Myocyte (in vitro differentiated cells): ENCODE measurements around the gene IL9. TPM values are rescaled to one million over a fixed set of nuclear protein-coding genes. Genes with fewer than 3 reads are reported as not detected.
"Not testable (repeated sequence)": the region's sequence is repeated elsewhere in the genome, so short reads cannot be mapped to it uniquely, and the experiment has no call there.

ENCODE experiments used
- DNase-seq: peaks from one replicate; pipeline ENCODE4 v3.0.0-alpha.2; 2012; ENCODE audit warnings: low read depth
- total RNA-seq: library from RNA; depleted of rRNA; stranded (reverse); fragments of >200 nt; gene quantifications from 2 replicates; pipeline ENCODE4 v1.2.3, GENCODE V29; 2014

The IL9 gene
- total RNA-seq, 1 donor from 2014 or later = not detected

DNA sequence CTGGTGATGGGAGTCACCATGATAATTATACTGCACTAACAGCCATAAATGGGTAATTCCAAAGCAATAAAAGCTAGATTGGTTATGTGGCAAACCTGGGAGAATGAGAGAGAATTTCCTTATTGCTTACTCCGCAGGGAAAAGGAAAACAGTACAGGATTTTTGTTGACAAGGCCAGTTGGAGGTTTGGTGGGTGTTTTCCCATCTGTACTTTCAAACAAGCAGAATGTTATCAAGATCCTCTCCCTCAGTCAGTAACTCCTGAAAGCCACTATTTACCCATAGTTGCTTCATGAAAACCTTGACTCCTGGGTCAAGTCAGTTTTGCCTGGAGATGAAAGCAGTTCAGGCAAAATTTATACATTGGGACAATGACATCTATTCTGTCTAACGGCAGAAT is 26.4 kb downstream of the IL9 start:
- no peak for DNase-seq

DNA sequence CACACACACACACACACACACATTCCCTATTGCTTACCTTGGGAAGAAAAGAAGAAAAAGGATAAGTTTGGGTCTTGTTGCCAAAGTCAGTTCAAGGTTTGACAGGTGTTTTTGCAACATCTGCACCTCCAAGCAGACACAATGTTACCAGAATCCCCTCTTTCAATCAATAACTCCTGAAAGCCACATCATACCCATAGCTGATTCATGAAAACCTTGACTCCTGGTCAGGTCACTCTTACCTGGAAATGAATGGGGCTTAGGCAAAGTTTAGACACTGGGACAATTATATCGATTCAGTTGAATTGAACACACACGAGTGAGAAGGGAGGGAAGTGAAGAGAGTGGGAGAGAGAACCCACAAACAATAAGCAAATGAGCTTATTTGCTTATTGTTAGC is 27.0 kb downstream of the IL9 start:
- no peak for DNase-seq

- DNase-seq = no peak
Measured at GRCh38 chr5:135867599-135867998, 28.0 kb downstream of the IL9 start.

- no peak for DNase-seq
Measured at GRCh38 chr5:135866016-135866415, 29.6 kb downstream of the IL9 start.

GRCh38 chr5:135864503-135865435 is 30.9 kb downstream of the IL9 start:
- DNase-seq = peak; percentile 47

- DNase-seq = no peak
Measured at GRCh38 chr5:135862744-135863143, 32.9 kb downstream of the IL9 start.

GRCh38 chr5:135862086-135862485 is 33.6 kb downstream of the IL9 start:
- DNase-seq = no peak

- no peak for DNase-seq
Measured at GRCh38 chr5:135861641-135862040, 34.0 kb downstream of the IL9 start.

DNA sequence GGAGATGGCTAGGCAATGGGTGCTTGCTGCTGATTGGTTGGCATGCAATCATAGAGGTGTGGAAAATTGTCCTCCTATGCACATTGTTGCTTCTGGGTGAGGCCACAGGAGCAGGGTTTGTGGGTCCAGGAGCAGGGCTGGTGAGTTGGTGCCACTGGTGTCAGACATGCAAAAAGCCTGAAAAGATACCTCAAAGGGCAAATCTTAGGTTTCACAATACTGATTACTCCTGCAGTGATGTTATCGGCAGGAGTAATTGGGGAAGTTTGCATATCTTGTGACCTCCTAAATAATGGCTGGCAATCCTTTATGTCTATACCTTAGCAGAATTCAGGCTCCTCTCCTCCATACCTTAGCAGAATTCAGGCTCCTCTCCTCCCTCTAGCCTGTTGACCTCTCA is 36.0 kb downstream of the IL9 start:
- DNase-seq = no peak

DNA sequence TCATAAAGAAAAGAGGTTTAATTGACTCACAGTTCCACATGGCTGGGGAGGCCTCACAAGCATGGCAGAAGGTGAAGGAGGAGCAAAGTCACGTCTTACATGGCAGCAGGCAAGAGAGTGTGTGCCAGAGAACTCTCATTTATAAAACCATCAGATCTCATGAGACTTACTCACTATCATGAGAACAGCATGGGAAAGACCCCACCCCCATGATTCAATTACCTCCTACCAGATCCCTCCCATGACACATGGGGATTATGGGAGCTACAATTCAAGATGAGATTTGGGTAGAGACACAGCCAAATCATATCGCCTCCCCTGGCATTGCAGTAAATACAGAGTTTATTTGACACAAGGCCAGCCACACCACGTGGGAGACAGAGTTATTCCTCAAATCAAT is 36.5 kb downstream of the IL9 start:
- not testable (repeated sequence) for DNase-seq

DNA sequence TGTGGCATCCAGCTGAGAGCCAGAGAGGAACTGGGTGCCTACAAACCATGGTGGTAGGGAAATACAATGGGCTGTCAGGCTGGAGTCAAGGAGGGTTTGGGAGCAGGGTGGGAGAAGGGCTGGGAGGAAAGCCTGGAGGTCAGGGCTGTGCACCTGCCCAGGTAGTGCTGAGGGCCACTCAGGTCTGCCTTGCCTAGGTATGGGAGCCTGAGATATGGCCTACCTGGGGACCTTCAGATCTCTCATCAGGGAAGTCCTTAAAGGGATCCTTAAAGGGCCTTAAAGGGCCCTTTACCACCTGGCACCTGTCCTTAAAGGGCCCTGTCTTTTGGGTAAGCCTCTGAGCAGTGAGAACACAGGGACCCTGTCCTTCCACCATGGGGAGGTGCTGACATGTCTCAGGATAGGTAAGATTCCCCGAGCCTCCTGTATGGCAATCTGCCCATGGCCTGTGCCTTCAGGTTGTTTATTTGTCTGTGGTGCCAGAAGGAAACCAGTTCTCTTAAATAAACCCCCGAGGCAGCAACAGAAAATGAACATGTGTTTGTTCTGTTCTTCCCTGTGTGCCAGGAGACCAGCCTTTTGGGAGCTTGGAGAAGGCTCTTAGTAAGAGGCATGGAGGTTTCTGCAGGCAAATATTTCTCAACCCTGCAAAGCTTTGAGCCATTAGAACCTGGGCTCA is 37.9 kb downstream of the IL9 start:
- no peak for DNase-seq

DNA sequence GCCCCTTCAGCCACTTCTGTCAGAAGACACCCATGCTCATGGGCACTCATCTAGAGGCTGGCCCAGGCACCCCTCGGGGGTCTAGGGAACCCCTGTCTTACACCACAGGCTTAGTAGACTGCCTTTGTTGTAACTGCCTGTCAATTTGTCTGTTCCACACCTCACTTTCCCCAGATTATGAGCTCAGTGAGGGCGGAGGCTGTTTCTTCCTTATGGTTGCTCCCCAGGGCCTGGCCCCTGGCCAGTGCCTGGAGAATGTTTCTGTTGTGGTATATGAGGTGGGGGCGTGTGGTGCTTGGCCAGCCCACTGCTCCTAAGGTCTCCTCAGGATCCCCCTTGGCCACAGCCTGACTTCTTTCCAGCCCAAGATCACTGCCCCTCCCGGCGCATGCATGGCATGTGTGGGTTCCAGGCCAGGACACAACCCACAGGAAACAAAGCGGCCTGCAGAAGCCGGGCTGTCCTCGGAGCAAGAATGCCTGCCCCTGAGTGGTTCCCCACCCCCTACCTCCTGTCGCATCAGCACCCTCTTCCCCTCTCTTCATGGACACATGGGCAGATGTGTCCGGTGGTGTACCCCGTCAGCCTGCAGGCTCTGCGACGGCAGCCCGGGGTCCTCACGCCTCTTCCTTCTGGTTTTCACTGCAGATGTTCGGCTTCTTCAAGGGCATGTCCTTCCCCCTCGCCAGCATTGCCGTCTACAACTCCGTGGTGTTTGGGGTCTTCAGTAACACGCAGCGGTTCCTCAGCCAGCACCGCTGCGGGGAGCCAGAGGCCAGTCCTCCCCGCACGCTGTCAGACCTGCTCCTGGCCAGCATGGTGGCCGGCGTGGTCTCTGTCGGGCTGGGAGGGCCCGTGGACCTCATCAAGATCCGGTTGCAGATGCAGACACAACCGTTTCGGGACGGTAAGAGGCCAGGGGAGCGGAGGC is 43.5 kb downstream of the IL9 start:
- DNase-seq = no peak

DNA sequence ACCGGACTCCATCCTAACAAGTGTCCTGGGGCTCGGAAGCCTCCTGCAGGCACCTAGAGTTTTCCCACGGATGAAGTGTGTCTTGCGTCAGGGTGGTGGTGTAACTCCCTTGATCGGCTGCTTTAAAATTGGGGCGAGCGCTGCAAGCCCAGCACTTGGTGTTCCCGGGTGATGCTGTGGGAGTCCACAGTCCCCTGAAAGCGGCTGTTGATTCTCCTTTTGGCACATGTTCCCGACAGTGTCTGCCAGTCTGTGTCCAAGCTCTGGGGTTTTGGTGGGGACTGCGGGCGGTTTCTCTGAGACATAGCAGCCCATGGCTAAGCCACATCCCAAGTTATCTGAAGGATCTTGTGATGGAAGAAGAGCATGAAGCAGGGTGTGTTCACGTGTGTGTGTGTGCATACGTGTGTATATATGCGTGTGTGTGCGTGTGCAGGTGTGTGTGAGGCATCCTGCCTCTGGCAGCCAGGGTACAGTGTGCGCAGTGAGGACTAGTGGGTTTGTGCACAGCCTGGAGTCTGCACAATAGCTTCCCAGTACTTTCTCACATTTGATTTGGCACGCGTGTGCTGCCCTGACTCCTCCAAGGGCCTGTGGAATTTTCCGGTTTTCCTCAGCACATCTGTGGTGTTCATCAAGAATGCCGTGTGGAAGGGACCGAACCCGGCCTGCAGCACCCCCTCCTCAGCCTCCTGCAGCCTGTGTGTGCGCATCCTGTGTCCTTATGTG is 44.3 kb downstream of the IL9 start:
- DNase-seq = no peak

DNA sequence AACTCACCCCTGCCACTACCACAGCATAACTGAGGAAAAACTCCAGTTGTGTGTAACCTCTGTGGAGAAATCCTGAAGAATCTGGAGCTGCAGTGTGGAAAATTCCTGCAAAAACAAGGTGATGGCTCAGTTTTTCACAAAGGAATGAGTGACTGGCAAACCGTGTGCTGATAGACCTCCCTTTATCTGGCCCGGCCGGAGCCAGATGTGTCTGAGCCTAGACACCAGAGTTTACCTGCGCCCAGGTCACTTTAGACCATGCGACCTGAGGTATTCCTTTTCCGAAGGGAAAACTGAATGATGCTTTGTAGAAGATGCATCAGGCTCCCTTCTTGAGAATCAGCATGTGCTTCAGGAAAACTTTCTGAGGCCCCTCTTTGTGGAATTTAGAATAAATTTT is 45.0 kb downstream of the IL9 start:
- no peak for DNase-seq

DNA sequence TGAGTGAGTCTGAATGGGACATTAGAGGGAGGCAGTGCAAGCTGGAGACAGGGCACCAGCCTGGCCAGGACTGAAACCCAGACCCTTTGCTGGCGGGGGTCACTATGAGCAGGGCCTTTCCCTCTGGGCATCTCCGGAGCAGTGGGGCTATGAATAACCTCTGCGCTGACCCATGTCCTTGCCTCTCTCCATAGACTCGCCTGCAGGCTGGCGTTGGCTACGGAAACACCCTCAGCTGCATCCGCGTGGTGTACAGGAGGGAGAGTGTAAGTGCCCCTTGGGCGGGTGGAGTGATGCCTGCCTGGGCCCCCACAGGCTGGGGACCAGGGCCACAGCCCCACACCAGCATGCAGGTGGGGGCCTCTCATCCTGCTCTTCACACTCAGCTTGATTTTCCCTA is 45.4 kb downstream of the IL9 start:
- DNase-seq = no peak

GRCh38 chr5:135847976-135848375 is 47.7 kb downstream of the IL9 start:
- DNase-seq = no peak

DNA sequence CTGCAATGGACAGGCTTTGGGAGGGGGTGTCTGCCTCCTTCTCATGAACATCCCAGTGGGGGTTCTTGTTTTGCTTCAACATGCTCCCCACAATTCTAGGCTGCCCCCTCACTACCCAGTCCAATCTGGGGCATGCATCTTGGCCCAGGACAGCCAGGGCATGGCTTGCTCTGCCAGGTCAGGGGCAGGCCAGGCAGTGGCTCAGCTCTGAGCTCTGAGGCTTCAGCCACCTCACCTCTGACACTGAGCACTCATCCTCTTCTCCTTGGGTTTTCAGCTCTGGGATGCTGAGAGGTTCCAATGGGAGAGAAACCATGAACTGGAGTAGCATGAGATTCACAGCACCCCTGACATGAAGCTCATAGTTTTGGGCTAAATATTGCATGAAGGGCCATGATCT is 49.3 kb downstream of the IL9 start:
- DNase-seq = no peak

GRCh38 chr5:135843571-135844337 is 51.9 kb downstream of the IL9 start:
- no peak for DNase-seq

- DNase-seq = no peak
Measured at GRCh38 chr5:135842737-135843136, 52.9 kb downstream of the IL9 start.
